ENCODE data around the gene CTDSP1. TPM values are rescaled to one million over a fixed set of nuclear protein-coding genes. Genes with fewer than 3 reads are reported as not detected.

CTDSP1 gene
- total RNA-seq, 2 experiments from 2014 or later: 149 to 152 TPM

DNA sequence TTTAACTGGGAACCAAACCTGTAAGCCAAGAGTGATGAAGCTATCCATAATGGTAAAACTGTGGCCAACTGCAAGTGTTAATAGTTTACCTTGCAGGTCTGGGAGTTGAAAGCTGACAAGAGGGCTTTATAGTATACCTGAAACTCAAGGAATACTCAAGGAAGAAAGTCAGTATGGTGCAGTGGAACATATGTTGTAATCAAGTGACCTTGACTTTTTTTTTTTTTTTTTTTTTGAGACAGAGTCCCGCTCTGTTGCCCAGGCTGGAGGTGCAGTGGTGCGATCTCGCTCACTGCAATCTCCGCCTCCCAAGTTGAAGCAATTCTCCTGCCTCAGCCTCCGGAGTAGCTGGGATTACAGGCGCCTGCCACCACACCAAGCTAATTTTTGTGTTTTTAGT, 46.9 kb downstream of the CTDSP1 start:
- no peak overlapping the region for H3K27ac Mint-ChIP-seq
- peaks cover 4% of the 10 kb centered on the region for H3K4me1 Mint-ChIP-seq
- CTCF ChIA-PET: interaction anchor here (0.7 to 1.2 kb wide), 3 partner anchors 25 to 34 kb away, joined by 3 to 4 read pairs (median 3); no protein-coding TSS in a partner anchor
- no peaks in the 10 kb centered on the region for H3K27me3 Mint-ChIP-seq
- no peak for DNase-seq
- H3K36me3 Mint-ChIP-seq: peaks cover 18% of the 10 kb centered on the region
- no peak for ATAC-seq
- no peaks in the 10 kb centered on the region for H3K9me3 Mint-ChIP-seq (ENCODE audit: low read depth)
- no peak overlapping the region for H3K4me3 Mint-ChIP-seq

DNA sequence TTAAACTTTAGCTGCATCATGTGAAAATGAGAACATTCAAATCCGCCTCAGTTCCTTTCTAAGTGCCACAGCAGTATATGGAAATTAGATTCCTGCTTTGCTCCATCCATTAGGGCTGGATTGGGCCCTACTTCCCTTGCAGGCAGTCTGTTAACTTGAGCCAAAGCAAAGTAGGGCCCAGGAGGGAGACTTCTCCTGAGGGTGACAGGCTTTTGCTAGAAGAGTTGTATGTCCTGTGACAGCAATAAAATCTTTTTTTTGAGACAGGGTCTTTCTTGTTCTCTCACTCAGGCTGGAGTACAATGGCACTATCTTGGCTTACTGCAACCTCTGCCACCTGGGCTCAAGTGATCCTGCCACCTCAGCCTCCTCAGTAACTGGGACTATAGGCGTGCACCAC, 47.4 kb downstream of the CTDSP1 start:
- DNase-seq: no peak
- Mint-ChIP-seq H3K36me3 (peaks cover 21% of the 10 kb centered on the region), H3K4me3 (no peak overlapping the region), H3K27me3 (no peaks in the 10 kb centered on the region), H3K27ac (no peak overlapping the region), H3K4me1 (peaks cover 4% of the 10 kb centered on the region), H3K9me3 (ENCODE audit: low read depth) (no peaks in the 10 kb centered on the region)
- no peak for ATAC-seq
- CTCF ChIA-PET: interaction anchor here (0.7 to 0.9 kb wide), 2 partner anchors 24 to 32 kb away, joined by 3 read pairs; no protein-coding TSS in a partner anchor

DNA sequence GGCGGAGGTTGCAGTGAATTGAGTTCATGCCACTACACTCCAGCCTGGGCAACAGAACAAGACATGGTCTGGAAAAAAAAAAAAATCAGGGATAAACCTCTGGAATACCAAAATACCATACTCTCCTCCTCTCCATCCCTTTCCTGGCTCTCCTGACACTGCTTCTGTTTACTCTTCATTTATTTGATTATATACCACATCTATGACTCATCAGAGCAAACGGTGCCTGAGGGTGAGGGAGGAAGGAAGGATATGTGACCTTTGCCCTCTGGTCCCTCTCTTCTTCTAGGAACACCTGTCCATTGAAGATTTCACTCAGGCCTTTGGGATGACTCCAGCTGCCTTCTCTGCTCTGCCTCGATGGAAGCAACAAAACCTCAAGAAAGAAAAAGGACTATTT, 49.3 kb downstream of the CTDSP1 start:
- H3K27me3 Mint-ChIP-seq: no peaks in the 10 kb centered on the region
- peaks cover 4% of the 10 kb centered on the region for H3K4me1 Mint-ChIP-seq
- ATAC-seq: no peak
- no peak overlapping the region for H3K27ac Mint-ChIP-seq
- DNase-seq: no peak
- CTCF ChIA-PET: no interaction called here
- H3K9me3 Mint-ChIP-seq (ENCODE audit: low read depth): no peaks in the 10 kb centered on the region
- H3K36me3 Mint-ChIP-seq: peaks cover 31% of the 10 kb centered on the region
- H3K4me3 Mint-ChIP-seq: no peak overlapping the region

DNA sequence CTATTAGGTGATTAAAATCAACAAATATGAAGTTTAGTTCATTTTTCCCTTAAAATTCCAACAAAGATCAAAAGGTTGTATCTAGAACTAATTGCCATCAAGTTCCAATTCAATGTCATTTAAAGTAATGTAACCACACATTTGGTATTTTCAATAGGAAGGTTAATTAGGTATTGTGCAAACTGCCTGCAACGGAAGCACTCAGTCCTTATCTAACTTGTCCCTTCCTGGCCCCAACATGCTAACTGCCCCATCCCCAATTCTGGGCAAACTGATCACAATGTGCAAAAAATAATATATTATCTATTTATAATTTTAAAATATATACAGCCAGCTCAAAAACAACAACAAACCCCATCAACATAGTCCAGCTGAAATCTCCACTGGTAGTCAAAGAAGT, 52.4 kb downstream of the CTDSP1 start:
- Mint-ChIP-seq H3K4me3 (no peak overlapping the region), H3K27ac (no peak overlapping the region), H3K9me3 (ENCODE audit: low read depth) (peaks cover 4% of the 10 kb centered on the region), H3K27me3 (no peaks in the 10 kb centered on the region), H3K4me1 (peaks cover 4% of the 10 kb centered on the region), H3K36me3 (peaks cover 56% of the 10 kb centered on the region)
- no peak for DNase-seq
- CTCF ChIA-PET: no interaction called here
- ATAC-seq: no peak

Small RNA genes lying within 50 kb of the gene (microRNA-seq; reads per million reads assigned to microRNA genes)
- gene MIR26B: 38,498 reads per million, percentile 99 among the genes with 10 or more reads in this experiment

Other genes starting within 250 kb of the CTDSP1 start
- gene CXCR1, start 232.9 kb upstream of the CTDSP1 start, total RNA-seq: 1 to 10 TPM in 1 of 2 experiments, under 1 TPM in 1; 0.54 to 1.4 TPM
- gene ARPC2, start 182.7 kb upstream of the CTDSP1 start, total RNA-seq: 100 to 1,000 TPM; 742 to 839 TPM
- gene GPBAR1, start 138.9 kb upstream of the CTDSP1 start, total RNA-seq: under 1 TPM; 0.73 to 0.82 TPM
- 10 to 100 TPM; 49.5 to 61.4 TPM for gene AAMP, start 129.7 kb upstream of the CTDSP1 start, total RNA-seq
- gene PNKD, start 129.3 kb upstream of the CTDSP1 start, total RNA-seq: 10 to 100 TPM; 37.6 to 40.7 TPM
- 10 to 100 TPM; 51.5 to 72.4 TPM for gene TMBIM1, start 107.4 kb upstream of the CTDSP1 start, total RNA-seq
- not detected for gene CATIP, start 43.0 kb upstream of the CTDSP1 start, total RNA-seq
- gene SLC11A1, start 17.6 kb upstream of the CTDSP1 start, total RNA-seq: under 1 TPM; 0.18 to 0.35 TPM
- gene VIL1, start 19.3 kb downstream of the CTDSP1 start, total RNA-seq: under 1 TPM in 1 of 2 experiments, not detected in 1; 0.73 TPM
- 10 to 100 TPM; 33.7 to 37.6 TPM for gene USP37, start 168.5 kb downstream of the CTDSP1 start, total RNA-seq
- gene CNOT9, start 169.0 kb downstream of the CTDSP1 start, total RNA-seq: 100 to 1,000 TPM in 1 of 2 experiments, 10 to 100 TPM in 1; 82.5 to 111 TPM
- gene PLCD4, start 208.0 kb downstream of the CTDSP1 start, total RNA-seq: under 1 TPM; 0.30 to 0.53 TPM